T-helper 17 cell (primary cell): ENCODE measurements around the gene USP3. TPM values are rescaled to one million over a fixed set of nuclear protein-coding genes. Genes with fewer than 3 reads are reported as not detected.
"Not testable (repeated sequence)": the region's sequence is repeated elsewhere in the genome, so short reads cannot be mapped to it uniquely, and the experiment has no call there.

ENCODE experiments used
- ATAC-seq: fragments of 150-1000 bp; cut with Tn5 transposase; 2 replicates; pipeline ENCODE4 v1.10.0; 2021; ENCODE audit warnings: mild to moderate bottlenecking, moderate library complexity
- DNase-seq, 3 donors: peaks; one replicate each; pipeline versions ENCODE4 v3.0.0 to v3.0.0-alpha.2; 2020 to 2021
- H3K9me3 ChIP-seq: one replicate; pipeline ENCODE4 v1.7.0; 2013; ENCODE audit warnings: low read length, mild to moderate bottlenecking; ENCODE audit not compliant: control insufficient read depth, poor library complexity, severe bottlenecking
- H3K27ac Mint-ChIP-seq: one replicate; pipeline ENCODE4 v1.8.0; 2022; ENCODE audit warnings: mild to moderate bottlenecking, moderate library complexity, mixed read lengths
- H3K27me3 Mint-ChIP-seq: one replicate; pipeline ENCODE4 v1.8.0; 2022; ENCODE audit warnings: mixed read lengths
- H3K36me3 Mint-ChIP-seq: one replicate; pipeline ENCODE4 v1.8.0; 2022; ENCODE audit warnings: low read depth, mixed read lengths
- H3K4me1 Mint-ChIP-seq: one replicate; pipeline ENCODE4 v1.8.0; 2022; ENCODE audit warnings: mild to moderate bottlenecking, mixed read lengths
- H3K4me3 Mint-ChIP-seq: one replicate; pipeline ENCODE4 v1.8.0; 2022; ENCODE audit warnings: mild to moderate bottlenecking, moderate library complexity, mixed read lengths
- total RNA-seq, 4 donors: library from RNA in 2 of 4; stranded (reverse) in 2 of 4; gene quantifications; one replicate each; pipeline ENCODE4 v1.2.3 and lab custom pipeline; 2022 to 2026

Gene USP3
- total RNA-seq, 2 donors from 2014 or later = 219 to 288 TPM

DNA sequence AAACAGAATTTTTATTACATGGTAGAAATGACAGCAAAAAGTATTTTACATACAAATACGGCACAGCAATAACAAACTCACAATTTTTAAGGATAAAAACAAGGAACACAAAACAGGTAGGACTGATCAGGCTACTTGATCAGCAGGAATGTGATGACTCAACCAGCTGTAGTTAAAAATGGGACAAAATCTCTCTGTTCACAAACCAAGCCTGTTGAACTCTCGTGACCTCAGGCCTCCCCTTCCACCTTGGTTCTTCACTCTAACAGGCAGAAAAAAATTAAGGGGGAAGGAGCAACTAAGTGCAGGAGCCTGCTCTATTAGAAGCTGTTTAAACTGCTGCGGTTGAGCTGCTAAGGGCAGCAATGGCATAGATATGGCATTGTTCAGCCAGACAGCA lies 111.5 kb downstream of the USP3 start:
- Mint-ChIP-seq H3K27ac (no peak overlapping the region), H3K27me3 (no peaks in the 10 kb centered on the region), H3K36me3 (peaks cover 8% of the 10 kb centered on the region)

DNA sequence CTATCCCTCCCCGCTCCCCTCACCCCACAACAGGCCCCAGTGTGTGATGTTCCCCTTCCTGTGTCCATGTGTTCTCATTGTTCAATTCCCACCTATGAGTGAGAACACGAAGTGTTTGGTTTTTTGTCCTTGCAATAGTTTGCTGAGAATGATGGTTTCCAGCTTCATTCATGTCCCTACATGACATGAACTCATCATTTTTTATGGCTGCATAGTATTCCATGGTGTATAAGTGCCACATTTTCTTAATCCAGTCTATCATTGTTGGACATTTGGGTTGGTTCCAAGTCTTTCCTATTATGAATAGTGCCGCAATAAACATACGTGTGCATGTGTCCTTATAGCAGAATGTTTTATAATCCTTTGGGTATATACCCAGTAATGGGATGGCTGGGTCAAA lies 112.8 kb downstream of the USP3 start:
- not testable (repeated sequence) for DNase-seq, H3K27ac Mint-ChIP-seq, H3K4me1 Mint-ChIP-seq, H3K4me3 Mint-ChIP-seq, ATAC-seq, H3K27me3 Mint-ChIP-seq, H3K9me3 ChIP-seq
- peaks cover 11% of the 10 kb centered on the region for H3K36me3 Mint-ChIP-seq

More for the DNA sequence above, 111.5 kb downstream of the USP3 start:
- Mint-ChIP-seq H3K4me1 (peaks cover 10% of the 10 kb centered on the region), H3K4me3 (no peak overlapping the region)
- no peak for ATAC-seq
- H3K9me3 ChIP-seq = no peaks in the 10 kb centered on the region
- no peak for DNase-seq

DNA sequence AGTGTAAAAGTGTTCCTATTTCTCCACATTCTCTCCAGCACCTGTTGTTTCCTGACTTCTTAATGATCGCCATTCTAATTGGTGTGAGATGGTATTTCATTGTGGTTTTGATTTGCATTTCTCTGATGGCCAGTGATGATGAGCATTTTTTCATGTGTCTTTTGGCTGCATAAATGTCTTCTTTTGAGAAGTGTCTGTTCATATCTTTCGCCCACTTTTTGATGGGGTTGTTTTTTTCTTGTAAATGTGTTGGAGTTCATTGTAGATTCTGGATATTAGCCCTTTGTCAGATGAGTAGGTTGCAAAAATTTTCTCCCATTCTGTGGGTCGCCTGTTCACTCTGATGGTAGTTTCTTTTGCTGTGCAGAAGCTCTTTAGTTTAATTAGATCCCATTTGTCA lies 113.2 kb downstream of the USP3 start:
- H3K9me3 ChIP-seq, DNase-seq, H3K4me1 Mint-ChIP-seq, H3K27ac Mint-ChIP-seq, ATAC-seq, H3K4me3 Mint-ChIP-seq, H3K27me3 Mint-ChIP-seq: not testable (repeated sequence)
- peaks cover 11% of the 10 kb centered on the region for H3K36me3 Mint-ChIP-seq

DNA sequence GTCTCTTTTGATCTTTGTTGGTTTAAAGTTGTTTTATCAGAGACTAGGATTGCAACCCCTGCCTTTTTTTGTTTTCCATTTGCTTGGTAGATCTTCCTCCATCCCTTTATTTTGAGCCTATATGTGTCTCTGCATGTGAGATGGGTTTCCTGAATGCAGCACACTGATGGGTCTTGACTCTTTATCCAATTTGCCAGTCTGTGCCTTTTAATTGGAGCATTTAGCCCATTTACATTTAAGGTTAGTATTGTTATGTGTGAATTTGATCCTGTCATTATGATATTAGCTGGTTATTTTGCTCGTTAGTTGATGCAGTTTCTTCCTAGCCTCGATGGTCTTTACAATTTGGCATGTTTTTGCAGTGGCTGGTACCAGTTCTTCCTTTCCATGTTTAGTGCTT lies 116.4 kb downstream of the USP3 start:
- not testable (repeated sequence) for DNase-seq

DNA sequence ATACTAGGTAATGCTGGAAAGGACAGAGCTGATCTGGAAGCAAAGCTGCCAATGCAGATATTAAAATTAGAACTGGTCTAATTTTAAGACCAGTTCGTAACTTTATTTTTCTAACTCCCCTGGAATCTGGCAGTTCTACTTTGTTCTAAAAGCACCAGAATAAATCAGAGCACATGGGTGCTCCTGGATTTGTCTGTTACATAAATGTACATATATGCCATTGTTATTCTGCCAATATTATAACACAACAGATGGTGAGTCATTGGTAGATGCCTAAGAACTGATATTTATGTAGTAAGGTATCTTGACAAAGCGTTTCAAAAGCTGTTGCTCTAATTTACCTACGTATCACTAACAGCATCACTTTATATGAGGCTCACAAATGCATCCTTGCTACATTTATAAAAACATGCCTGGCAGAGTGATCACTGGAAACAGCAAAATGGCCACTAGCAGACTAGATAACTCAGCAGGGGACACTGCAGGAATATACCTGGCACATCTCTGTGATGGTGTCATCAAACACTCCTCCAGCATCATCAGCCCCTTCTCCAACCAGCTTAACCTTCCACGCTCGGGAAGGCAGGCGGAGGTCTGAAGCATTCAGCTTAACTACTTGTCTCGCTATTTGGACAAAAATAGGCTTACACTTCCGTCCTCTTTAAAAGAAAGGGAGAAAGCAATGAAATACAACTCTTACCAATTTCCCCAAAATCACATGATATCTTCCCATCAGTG lies 119.0 kb downstream of the USP3 start:
- no peaks in the 10 kb centered on the region for H3K4me1 Mint-ChIP-seq
- H3K27me3 Mint-ChIP-seq = no peaks in the 10 kb centered on the region
- no peak for DNase-seq
- H3K36me3 Mint-ChIP-seq = peaks cover 12% of the 10 kb centered on the region
- H3K27ac Mint-ChIP-seq = no peak overlapping the region
- ATAC-seq = no peak
- H3K4me3 Mint-ChIP-seq = no peak overlapping the region
- no peaks in the 10 kb centered on the region for H3K9me3 ChIP-seq

More for the DNA sequence above, 116.4 kb downstream of the USP3 start:
- not testable (repeated sequence) for H3K4me1 Mint-ChIP-seq, H3K4me3 Mint-ChIP-seq, ATAC-seq, H3K27me3 Mint-ChIP-seq, H3K9me3 ChIP-seq, H3K27ac Mint-ChIP-seq
- peaks cover 11% of the 10 kb centered on the region for H3K36me3 Mint-ChIP-seq

DNA sequence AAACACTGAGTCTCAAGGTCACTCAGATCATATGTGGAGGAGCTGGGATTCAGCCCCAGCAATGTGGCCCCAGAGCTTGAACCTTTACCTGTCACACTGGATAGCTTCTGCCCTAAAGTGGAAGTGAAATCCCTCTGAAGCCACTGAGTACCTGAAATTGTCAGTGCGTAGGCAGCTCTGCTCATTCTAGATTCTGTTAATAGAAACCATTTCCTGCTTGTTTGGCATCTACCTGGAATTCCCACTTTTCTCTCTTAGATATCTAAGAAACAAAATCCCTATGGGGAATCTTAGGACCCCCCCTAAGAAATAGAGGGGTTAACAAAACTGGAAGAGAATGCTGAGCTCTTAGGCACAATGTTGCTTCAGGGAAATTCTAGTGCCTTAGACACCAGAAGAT lies 122.6 kb downstream of the USP3 start:
- Mint-ChIP-seq H3K4me3 (no peak overlapping the region), H3K27ac (peak overlapping the region; percentile 79), H3K36me3 (peaks cover 14% of the 10 kb centered on the region), H3K27me3 (no peaks in the 10 kb centered on the region), H3K4me1 (peaks cover 2% of the 10 kb centered on the region)
- DNase-seq (no peak), ATAC-seq (no peak)
- H3K9me3 ChIP-seq = no peaks in the 10 kb centered on the region

DNA sequence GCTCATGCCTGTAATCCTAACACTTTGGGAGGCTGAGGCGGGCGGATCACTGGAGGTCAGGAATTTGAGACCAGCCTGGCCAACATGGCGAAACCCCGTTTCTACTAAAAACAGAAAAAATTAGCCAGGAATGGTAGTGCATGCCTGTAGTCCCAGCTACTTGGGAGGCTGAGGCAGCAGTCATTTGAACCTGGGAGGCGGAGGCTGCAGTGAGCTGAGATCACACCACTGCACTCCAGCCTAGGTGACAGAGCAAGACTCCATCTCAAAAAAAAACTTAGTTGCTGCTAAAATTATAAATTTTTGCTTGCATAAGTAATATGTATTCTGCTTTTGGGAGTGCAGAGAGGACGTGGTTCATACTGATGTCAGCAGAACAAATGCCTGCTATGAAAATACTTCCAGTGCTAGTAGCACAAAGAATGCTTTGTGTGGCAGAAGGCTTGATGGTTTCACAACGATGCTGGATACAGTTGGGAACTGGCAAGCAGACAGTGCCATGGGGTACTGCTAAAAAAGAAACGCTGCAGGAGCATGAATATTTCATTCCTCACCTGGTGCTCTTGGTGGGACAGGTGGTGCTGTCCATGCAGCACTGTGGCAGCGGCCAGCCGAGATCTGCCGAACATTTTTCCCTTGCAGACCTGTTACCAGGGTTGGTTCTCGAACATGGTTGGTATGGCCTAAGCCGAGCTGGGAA lies 123.9 kb downstream of the USP3 start:
- Mint-ChIP-seq H3K27ac (no peak overlapping the region), H3K36me3 (peaks cover 19% of the 10 kb centered on the region), H3K4me3 (no peak overlapping the region), H3K4me1 (peaks cover 2% of the 10 kb centered on the region), H3K27me3 (no peaks in the 10 kb centered on the region)
- ATAC-seq (no peak), DNase-seq (no peak)
- H3K9me3 ChIP-seq = no peaks in the 10 kb centered on the region

DNA sequence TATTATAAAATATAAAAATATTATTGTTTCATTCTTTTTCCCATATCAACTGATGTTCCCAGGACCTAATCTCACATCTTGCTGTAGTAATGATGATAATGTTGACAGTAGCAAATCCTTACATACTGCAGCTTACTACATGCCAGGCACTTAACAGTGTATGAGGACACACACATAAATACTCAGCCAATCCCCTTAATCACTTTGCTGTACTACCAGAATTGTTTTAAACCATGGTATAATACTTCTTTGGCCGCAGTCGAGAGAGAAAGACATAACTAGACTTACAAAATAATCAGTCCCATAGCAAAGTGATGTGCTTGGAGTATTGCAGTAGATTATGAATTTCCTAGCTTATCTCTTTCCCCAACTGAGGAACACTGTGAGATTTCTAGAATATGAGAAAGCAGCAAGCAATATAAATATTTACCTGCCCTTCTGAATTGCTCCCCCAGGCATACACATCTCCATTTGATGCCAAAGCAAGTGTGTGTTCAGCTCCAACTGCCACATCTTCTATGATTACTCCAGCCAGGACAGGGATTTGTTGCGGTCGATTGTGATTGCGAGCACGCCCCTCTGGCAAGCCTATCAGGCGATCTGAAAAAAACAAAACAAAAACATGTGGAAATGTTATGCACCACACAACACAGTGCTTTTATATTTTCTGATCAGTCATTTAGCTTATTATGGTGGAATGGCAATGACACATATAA lies 125.8 kb downstream of the USP3 start:
- H3K4me3 Mint-ChIP-seq = no peak overlapping the region
- peaks cover 18% of the 10 kb centered on the region for H3K36me3 Mint-ChIP-seq
- H3K27ac Mint-ChIP-seq = no peak overlapping the region
- H3K9me3 ChIP-seq = no peaks in the 10 kb centered on the region
- no peaks in the 10 kb centered on the region for H3K27me3 Mint-ChIP-seq
- H3K4me1 Mint-ChIP-seq = peaks cover 2% of the 10 kb centered on the region
- DNase-seq (no peak), ATAC-seq (no peak)

DNA sequence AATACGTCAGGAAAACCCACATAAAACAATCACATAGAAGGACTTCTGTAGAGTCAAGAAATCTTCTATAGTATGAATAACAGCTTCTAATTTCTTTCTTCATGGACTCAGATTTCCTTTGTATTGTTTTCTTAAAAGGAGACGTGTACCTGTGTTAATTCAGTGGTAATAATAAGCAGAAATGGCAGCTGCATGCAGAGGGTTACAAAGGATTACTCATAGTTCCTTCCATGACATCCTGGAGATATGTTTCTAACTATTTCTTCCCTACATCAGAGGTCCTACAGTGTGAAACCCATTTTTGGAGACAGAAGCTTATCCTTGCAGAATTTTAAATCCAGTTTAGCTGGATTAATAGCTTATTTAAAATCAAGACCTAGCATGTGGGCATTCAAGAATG lies 128.9 kb downstream of the USP3 start:
- Mint-ChIP-seq H3K36me3 (peaks cover 16% of the 10 kb centered on the region), H3K4me1 (peaks cover 2% of the 10 kb centered on the region), H3K4me3 (no peak overlapping the region), H3K27ac (no peak overlapping the region), H3K27me3 (no peaks in the 10 kb centered on the region)
- no peak for ATAC-seq
- no peaks in the 10 kb centered on the region for H3K9me3 ChIP-seq
- no peak for DNase-seq

DNA sequence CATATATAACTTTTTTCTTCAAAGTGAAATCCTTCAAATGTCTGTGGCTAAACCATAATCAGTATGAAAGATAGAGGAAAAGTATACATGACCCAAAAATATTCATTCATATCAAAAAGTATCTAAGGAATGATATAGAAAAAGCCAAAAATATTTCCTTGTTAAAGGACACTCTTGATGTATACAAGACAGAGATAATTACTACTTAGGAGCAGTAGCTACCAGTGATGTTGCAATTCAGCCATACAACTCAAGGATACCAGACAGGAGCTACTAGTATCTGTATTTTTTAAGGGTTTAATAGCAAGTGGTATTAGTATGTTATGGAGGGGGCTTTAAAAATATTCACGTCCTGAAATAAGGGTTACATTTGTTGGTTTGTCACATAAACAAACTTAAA lies 129.8 kb downstream of the USP3 start:
- H3K9me3 ChIP-seq = no peaks in the 10 kb centered on the region
- ATAC-seq = no peak
- Mint-ChIP-seq H3K4me3 (no peak overlapping the region), H3K27ac (peak overlapping the region; percentile 60), H3K27me3 (no peaks in the 10 kb centered on the region), H3K36me3 (peaks cover 16% of the 10 kb centered on the region), H3K4me1 (peaks cover 2% of the 10 kb centered on the region)
- DNase-seq = no peak

DNA sequence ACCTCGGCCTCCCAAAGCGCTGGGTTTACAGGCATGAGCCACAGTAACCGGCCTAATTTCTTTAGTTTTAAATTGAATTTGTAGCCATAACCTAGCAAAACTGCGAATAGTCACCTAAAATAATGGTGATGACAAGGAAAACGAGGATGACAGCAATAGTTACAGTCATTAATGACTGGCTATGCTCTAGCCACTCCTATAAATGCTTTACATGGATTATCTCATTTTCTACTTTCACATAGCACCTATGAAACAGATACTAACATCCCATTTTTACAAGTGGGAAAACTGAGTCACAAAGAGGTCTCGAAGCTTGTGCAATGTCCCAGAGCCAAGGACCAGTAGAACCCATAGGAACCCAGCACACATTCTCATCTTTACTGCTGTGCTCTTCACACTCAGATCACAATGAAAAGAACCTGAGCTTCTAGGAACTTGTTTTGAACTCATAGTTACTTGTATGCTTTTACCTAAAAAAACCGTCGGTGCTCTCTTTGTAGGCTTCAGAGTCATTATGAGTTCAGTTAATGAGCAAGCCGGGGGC lies 132.2 kb downstream of the USP3 start:
- ATAC-seq (no peak), DNase-seq (no peak)
- no peak overlapping the region for H3K4me3 Mint-ChIP-seq
- H3K36me3 Mint-ChIP-seq = peaks cover 16% of the 10 kb centered on the region
- H3K9me3 ChIP-seq = no peaks in the 10 kb centered on the region
- H3K27me3 Mint-ChIP-seq = no peaks in the 10 kb centered on the region
- H3K27ac Mint-ChIP-seq = peak overlapping the region; percentile 75
- no peaks in the 10 kb centered on the region for H3K4me1 Mint-ChIP-seq

DNA sequence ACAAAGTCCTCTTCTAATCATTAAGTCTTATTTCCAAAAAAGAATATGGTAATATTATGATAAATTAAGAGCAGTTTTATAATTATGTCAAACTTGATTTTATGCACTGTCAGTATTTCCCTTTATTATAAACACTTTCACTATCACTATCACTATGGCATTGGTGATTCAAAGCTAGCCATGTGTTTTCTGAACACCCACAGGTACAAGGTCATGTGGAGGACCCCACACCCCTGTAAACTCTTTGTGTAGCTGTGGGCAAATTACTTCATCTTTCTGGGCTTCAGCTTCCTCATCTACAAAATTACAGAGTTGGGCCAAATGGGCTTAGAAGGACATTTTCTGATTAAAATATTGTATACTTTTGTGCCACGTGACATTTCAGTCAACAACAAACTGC lies 134.4 kb downstream of the USP3 start:
- no peak for ATAC-seq
- no peak for DNase-seq
- H3K27ac Mint-ChIP-seq = no peak overlapping the region

DNA sequence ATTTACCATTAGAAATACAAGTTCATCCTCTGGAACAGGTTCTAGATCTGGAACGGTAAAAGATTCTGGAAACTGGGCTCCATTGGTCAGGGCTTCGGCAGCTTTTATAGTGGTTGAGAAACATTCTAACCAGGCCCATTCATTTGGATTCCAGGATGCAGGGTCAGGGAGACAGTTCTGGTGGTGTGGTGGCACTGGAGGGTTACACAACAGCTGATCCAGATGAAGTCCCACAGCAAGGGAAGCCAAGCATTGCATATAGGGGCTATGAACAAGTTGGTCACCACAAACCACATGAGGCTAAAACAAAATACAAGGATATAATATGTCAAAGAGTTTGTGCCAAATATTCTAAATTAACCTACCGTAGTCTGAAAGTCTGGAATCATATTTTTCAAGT lies 135.8 kb downstream of the USP3 start:
- H3K27me3 Mint-ChIP-seq = no peaks in the 10 kb centered on the region
- ATAC-seq (no peak), DNase-seq (no peak)
- H3K4me1 Mint-ChIP-seq = no peaks in the 10 kb centered on the region
- no peak overlapping the region for H3K4me3 Mint-ChIP-seq
- no peaks in the 10 kb centered on the region for H3K9me3 ChIP-seq
- peaks cover 4% of the 10 kb centered on the region for H3K36me3 Mint-ChIP-seq
- no peak overlapping the region for H3K27ac Mint-ChIP-seq

More for the DNA sequence above, 134.4 kb downstream of the USP3 start:
- H3K36me3 Mint-ChIP-seq = peaks cover 6% of the 10 kb centered on the region
- no peaks in the 10 kb centered on the region for H3K4me1 Mint-ChIP-seq
- no peaks in the 10 kb centered on the region for H3K27me3 Mint-ChIP-seq
- no peak overlapping the region for H3K4me3 Mint-ChIP-seq
- H3K9me3 ChIP-seq = no peaks in the 10 kb centered on the region
